Transverse colon (tissue), 4 donors: Measurements from ENCODE around the gene C9orf40. TPM values are rescaled to one million over a fixed set of nuclear protein-coding genes. Genes with fewer than 3 reads are reported as not detected.

Experiments used
- DNase-seq: peaks from one replicate; pipeline ENCODE4 v3.0.0-alpha.2; 2019
- H3K27ac ChIP-seq, 4 donors: fragments of 200-600 bp; sonication (generic); 2 replicates each; pipeline ENCODE4 v1.5.1; 2016 to 2018; ENCODE audit warnings: inconsistent platforms in 4 of 4
- H3K27me3 ChIP-seq: fragments of 200-600 bp; sonication (generic); 2 replicates; pipeline ENCODE4 v1.5.1; 2017; ENCODE audit warnings: inconsistent platforms
- H3K36me3 ChIP-seq, 4 donors: fragments of 200-600 bp; sonication (generic); 2 replicates each; pipeline ENCODE4 v1.5.1; 2017 to 2019; ENCODE audit warnings: inconsistent platforms in 4 of 4
- H3K4me1 ChIP-seq, 4 donors: fragments of 200-600 bp; sonication (generic); 2 replicates each; pipeline ENCODE4 v1.5.1; 2017 to 2020; ENCODE audit warnings: inconsistent platforms in 4 of 4
- H3K4me3 ChIP-seq, 4 donors: fragments of 200-600 bp; sonication (generic); 1 replicate in 1 of 4; 2 replicates in 3 of 4; pipeline versions ENCODE4 v1.5.1 to v1.6.1; 2017 to 2019; ENCODE audit warnings: inconsistent platforms in 4 of 4
- H3K9me3 ChIP-seq, 2 donors: fragments of 200-600 bp; sonication (generic); 2 replicates each; pipeline ENCODE4 v1.5.1; 2017 to 2019; ENCODE audit warnings: inconsistent platforms in 2 of 2
- CTCF ChIP-seq, 5 experiments: fragments of 200-600 bp in 3 of 5; fragments of 450-650 bp in 2 of 5; sonication (generic) in 3 of 5; IDR thresholded peaks; 1 replicate in 2 of 5; 2 replicates in 3 of 5; pipeline ENCODE4 v1.5.1; 2016 to 2017; ENCODE audit warnings: antibody characterized with exemption in 5 of 5, inconsistent platforms in 3 of 5, mild to moderate bottlenecking in 2 of 5, moderate library complexity in 1 of 5
- EP300 ChIP-seq: sonication (generic); formaldehyde crosslinking; IDR thresholded peaks from one replicate; pipeline ENCODE4 v1.6.1; 2017; ENCODE audit warnings: antibody characterized with exemption, low read depth
- POLR2A ChIP-seq: fragments of 450-650 bp; IDR thresholded peaks from one replicate; pipeline ENCODE4 v1.6.1; 2016; ENCODE audit warnings: antibody characterized with exemption, mild to moderate bottlenecking, moderate library complexity
- POLR2AphosphoS5 ChIP-seq, 3 donors: sonication (generic); formaldehyde crosslinking; IDR thresholded peaks; one replicate each; pipeline ENCODE4 v1.6.1; 2016; ENCODE audit warnings: antibody characterized with exemption in 3 of 3
- WGBS, 2 donors: methylation state at CpG; one replicate each; pipeline ENCODE4 v1.1.5; 2018; ENCODE audit warnings: low coverage in 1 of 2; 5-methylcytosine and 5-hydroxymethylcytosine counted together
- in situ Hi-C, 4 donors: fragments of 200-750 bp; cut with MboI; loops; one replicate each; pipeline versions ENCODE4 v1.15.0 to v1.15.1; 2017; ENCODE audit warnings: low sequenced_read_pairs in 3 of 4, low pct_ligation_motif_present in 1 of 4, low pct_unique_long_range_greater_than_20kb in 1 of 4
- intact Hi-C: fragments of 100-400 bp; cut with DNase I; formaldehyde crosslinking; loops from one replicate; pipeline ENCODE4 v1.15.1; 2023; ENCODE audit warnings: low total_unique reads
- total RNA-seq, 4 donors: library from RNA; depleted of rRNA; stranded (reverse); fragments of >200 nt; gene quantifications; one replicate each; pipeline ENCODE4 v1.1.0, GENCODE V29; 2016

C9orf40 gene
- 10 to 100 TPM in 2 of 4 donors, 1 to 10 TPM in 1, not detected in 1; 4.2 to 12.3 (median 10.6) TPM for total RNA-seq

- no peaks in the 10 kb centered on the region for H3K27me3 ChIP-seq
- peak within 1 kb of the TSS; percentile 96 to 99 (median 98) for H3K27ac ChIP-seq
- in situ Hi-C loops = no loop called here
- WGBS, 2 donors = 0% methylated on average over 59 of the region's 125 CpGs; no CpG with 5 or more reads in 1 of the 2 donors
- H3K36me3 ChIP-seq = no peaks in the 10 kb centered on the region
- intact Hi-C loops = loop anchor here (5.0 kb wide), 1 partner anchor 135 kb away; the partner anchor contains the start of genes NMRK1 and OSTF1
- peaks cover 0 to 16% (median 3%) of the 10 kb centered on the region in 4 donors for H3K4me1 ChIP-seq
- no peaks in the 10 kb centered on the region for H3K9me3 ChIP-seq
- TF ChIP-seq POLR2A (peak; percentile 57), EP300 (no peak), CTCF (IDR thresholded peaks at IDR 0.05) (peak; percentile 71 to 92 (median 84)), POLR2AphosphoS5 (IDR thresholded peaks at IDR 0.05) (peak; percentile 40 to 81 (median 47))
- H3K4me3 ChIP-seq = peak within 1 kb of the TSS; percentile 85 to 98 (median 94)
- DNase-seq = peak; percentile 94
Observed at GRCh38 chr9:74952201-74953151, at the start of gene C9orf40. Gene C9orf40, minus strand, starts transcription at chr9:74952912. Its CDS starts 301 bp downstream, at chr9:74952611.

- Histone ChIP-seq H3K4me3 (no peak overlapping the region), H3K9me3 (no peaks in the 10 kb centered on the region), H3K27me3 (no peaks in the 10 kb centered on the region), H3K36me3 (no peaks in the 10 kb centered on the region), H3K27ac (peak overlapping the region; percentile 56 to 72 (median 68)), H3K4me1 (peaks cover 0 to 21% (median 8%) of the 10 kb centered on the region in 4 donors)
- DNase-seq = no peak
- in situ Hi-C loops = loop anchor here (5.0 to 10.0 kb wide), 4 partner anchors 73 to 230 kb away; no protein-coding TSS in a partner anchor
- intact Hi-C loops = loop anchor here (2.0 kb wide), 1 partner anchor 225 kb away; no protein-coding TSS in a partner anchor
- 42 to 44% methylated on average over 4 of the region's 4 CpGs for WGBS, 2 donors
- TF ChIP-seq CTCF (IDR thresholded peaks at IDR 0.05) = peak; percentile 72 to 92 (median 77)
- TF ChIP-seq POLR2AphosphoS5 (IDR thresholded peaks at IDR 0.05) = peak in 2 of 3 donors; percentile 29 to 44
- TF ChIP-seq EP300 = no peak
- no peak for TF ChIP-seq POLR2A
Observed at GRCh38 chr9:75001719-75002421, 49.2 kb upstream of the C9orf40 start.

- no peaks in the 10 kb centered on the region for H3K27me3 ChIP-seq
- no peaks in the 10 kb centered on the region for H3K9me3 ChIP-seq
- peaks cover 0 to 8% (median 2%) of the 10 kb centered on the region in 4 donors for H3K36me3 ChIP-seq
- 86 to 100% methylated on average over 2 of the region's 2 CpGs for WGBS, 2 donors
- DNase-seq = no peak
- TF ChIP-seq POLR2A (no peak), EP300 (no peak), POLR2AphosphoS5 (IDR thresholded peaks at IDR 0.05) (no peak), CTCF (IDR thresholded peaks at IDR 0.05) (no peak)
- intact Hi-C loops (no loop called here), in situ Hi-C loops (loop anchor here (5.0 to 10.0 kb wide), 4 partner anchors 74 to 229 kb away; no protein-coding TSS in a partner anchor)
- H3K4me1 ChIP-seq = peaks cover 0 to 21% (median 8%) of the 10 kb centered on the region in 4 donors
- H3K27ac ChIP-seq = peak overlapping the region in 2 of 4 donors; percentile 65 to 70
- H3K4me3 ChIP-seq = no peak overlapping the region
Observed at GRCh38 chr9:75000835-75001234, 48.1 kb upstream of the C9orf40 start.
